Ramos (cell line): ENCODE data around the gene CELF5.
"Not testable (repeated sequence)": the region's sequence is repeated elsewhere in the genome, so short reads cannot be mapped to it uniquely, and the experiment has no call there.

Experiments used
- in situ Hi-C: fragments of 300-500 bp; cut with MboI; formaldehyde crosslinking; loops from one replicate; pipeline ENCODE4 v1.14.3; 2022; ENCODE audit warnings: low sequenced_read_pairs; ENCODE audit not compliant: unreplicated experiment

CELF5 gene

DNA sequence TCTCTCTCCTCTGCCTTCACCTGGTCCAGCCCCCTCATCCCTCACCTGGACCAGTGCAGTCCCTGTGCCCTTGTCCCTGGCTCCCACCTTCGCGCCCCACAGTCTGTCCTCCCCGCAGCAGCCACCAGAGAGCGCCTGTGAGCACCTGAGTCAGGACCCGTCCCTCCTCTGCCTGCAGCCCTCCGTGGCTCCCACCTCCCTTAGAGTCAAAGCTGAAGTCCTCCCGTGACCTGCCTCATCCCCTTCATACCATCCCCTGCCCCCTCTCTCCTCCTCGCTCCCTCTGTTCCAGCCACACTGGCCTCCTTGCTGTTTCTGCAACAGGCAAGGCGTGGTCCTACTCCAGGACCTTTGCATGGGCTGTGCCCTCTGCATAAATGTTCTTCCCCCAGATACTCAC is 10.3 kb downstream of the CELF5 start:
- in situ Hi-C loops, result no loop called here

GRCh38 chr19:3235604-3236003 is 11.1 kb downstream of the CELF5 start:
- in situ Hi-C loops, result not testable (repeated sequence)

DNA sequence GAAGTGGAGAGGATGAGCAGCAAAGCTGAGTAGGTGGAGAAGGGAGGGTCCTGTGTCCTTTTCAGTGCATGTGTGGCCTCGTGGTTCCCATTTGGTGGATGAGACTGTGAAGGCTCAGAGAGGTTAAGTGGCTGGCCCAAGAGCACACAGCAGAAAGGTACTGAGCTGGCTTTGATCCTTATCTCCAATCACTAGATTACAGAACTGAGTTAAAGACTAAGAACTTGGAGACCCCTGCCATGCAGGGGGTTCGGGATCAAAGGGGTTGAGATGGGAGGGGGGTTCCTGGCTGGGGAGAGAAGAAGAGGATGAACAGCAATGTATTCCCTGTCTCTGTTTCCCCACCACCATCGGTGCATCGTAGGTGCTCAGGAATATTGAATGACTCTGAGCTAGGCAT is 11.8 kb downstream of the CELF5 start:
- in situ Hi-C loops, result no loop called here

DNA sequence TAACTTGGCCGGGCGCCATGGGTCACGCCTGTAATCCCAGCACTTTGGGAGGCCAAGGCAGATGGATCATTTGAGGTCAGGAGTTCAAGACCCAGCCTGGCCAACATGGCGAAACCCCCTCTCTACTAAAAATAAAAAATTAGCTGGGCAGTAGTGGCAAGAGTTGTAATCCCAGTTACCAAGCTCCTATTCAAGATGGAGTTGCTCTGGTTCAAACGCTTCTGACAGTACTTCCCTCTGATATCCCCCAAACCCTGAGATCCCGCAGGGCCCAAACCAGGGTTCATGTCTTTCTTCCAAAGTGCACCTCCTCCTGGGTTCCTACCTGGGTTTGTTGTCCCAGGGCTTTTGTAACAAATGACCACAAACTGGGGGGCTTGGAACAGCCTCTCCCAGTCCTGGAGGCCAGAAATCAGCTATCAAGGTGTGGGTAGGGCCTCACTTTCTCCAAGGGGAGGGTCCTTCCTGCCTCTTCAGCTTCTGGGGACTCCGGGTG is 13.7 kb downstream of the CELF5 start:
- in situ Hi-C loops, result no loop called here

DNA sequence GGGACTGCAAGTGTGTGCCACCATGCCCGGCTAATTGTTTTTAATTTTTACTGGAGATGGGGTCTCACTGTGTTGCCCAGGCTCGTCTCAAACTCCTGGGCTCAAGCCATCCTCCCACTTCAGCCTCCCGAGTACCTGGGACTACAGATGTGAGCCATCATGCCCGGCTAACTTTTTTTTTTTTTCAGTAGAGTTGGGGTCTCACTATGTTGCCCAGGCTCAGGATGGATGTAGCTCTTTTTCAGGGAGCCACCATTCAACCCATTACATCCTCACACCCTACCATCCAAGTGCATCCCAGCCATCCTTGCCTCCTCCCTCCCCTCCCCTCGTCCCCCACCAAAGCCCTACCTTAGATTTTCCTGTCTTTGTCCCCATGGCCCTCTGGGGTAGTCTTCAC is 14.9 kb downstream of the CELF5 start:
- in situ Hi-C loops, result no loop called here

- in situ Hi-C loops, result no loop called here
These were observed 19.6 kb downstream of the CELF5 start for GRCh38 chr19:3243819-3244700.

DNA sequence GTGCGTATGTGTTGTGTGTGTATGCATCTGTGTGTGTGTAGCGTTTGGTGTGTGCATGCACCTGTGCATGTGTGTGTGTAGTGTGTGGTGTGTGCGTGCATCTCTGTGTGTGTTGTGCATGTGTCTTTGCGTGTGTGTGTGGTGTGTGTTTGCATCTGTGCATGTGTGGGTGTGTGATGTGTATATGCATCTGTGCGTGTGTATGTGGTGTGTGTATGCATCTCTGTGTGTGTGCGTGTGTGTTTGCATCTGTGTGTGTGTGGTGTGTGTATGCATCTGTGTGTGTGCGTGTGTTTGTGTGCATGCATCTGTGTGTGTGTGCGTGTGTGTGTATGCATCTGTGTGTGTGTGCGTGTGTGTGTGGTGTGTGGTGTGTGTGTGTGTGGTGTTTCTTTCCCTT is 20.6 kb downstream of the CELF5 start:
- in situ Hi-C loops, result no loop called here

GRCh38 chr19:3248728-3249326 is 24.4 kb downstream of the CELF5 start:
- in situ Hi-C loops, result no loop called here

DNA sequence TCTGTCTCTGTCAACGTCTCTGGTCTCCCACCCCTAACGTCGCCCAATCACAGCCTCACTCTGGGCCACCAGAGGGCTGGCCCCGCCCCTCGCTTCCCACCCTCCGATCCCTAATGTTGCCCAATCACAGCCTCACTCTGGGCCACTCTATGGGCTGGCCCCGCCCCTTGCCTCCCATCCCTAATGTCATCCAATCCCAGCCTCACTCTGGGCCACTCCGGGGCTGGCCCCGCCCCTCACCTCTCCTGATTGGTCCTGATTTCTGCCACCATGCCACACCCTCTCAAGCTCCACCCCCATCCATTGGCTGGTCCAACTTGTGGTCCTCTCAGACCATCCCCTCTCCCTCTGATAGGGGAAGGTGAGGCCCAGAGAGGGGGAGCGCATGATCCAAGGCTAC is 24.9 kb downstream of the CELF5 start:
- in situ Hi-C loops, result no loop called here

DNA sequence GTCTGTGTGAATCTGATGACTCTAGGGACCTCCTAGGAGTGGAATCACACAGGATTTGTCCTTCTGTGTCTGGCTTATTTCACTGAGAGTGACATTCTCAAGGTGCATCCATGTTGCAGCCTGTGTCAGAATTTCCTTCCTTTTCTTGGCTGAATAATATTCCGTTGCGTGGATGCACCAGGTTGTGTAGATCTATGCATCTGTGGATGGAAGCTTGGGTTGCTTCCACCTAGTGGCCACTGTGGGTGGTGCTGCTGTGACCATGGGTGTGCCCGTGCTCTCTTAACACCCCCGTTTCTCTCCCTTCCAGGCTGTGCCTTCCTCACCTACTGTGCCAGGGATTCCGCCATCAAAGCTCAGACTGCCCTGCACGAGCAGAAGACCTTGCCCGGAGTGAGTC is 26.2 kb downstream of the CELF5 start:
- in situ Hi-C loops, result no loop called here

GRCh38 chr19:3251229-3251628 is 26.8 kb downstream of the CELF5 start:
- in situ Hi-C loops, result no loop called here

- in situ Hi-C loops, result no loop called here
These were observed 28.2 kb downstream of the CELF5 start for GRCh38 chr19:3252650-3253049.

DNA sequence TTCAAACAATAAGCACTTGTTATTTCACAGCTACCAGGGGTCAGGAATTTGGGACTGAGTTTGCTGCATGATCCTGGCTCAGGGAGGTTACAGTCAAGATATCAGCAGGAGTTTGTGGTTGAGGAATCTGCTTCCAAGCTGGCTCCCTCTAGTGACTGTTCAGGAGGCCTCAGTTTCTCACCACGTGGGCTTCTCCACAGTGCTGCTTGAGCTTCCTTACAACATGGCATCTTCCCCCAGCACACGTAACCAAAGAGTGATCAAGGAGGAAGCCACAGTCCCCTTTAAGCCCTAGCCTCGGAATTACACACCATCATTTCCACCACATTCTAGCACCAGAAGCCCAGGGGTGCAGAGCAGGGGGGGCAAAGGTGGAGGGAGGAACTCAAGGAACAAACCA is 28.8 kb downstream of the CELF5 start:
- in situ Hi-C loops, result no loop called here

DNA sequence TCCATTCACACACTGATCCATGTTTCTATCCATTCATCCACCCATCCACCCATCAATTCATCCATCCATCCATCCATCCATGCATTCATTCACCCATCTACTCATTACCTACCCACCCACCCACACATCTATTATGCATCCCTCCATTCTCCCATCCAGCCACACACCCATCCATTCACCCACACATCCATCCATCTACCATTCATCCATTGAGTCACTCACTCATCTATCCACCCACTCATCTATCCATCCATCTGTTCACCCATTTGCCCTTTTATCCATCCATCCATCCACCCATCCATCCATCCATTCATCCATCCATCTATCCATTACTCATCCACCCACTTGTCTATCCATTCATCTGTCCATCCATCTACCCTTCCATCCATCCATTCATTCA is 30.1 kb downstream of the CELF5 start:
- in situ Hi-C loops, result no loop called here

DNA sequence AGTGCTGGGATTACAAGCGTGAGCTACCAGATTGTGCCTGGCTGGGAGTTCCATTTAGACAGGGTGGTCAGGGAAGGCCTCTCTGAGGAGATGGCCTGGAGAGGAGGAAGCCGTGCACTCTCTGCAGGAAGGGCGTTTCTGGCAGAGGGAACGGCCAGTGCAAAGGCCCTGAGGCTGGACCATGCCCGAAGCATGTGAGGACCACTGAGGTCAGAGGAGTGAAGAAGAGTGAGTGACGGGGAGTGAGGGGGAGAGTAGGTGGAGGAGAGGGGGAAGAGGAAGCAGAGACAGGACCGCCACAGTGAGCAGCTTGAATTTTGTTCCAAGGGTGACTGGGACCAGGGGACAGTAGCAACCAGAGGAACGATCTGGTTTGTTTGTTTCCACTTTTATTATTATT is 32.6 kb downstream of the CELF5 start:
- in situ Hi-C loops, result no loop called here

GRCh38 chr19:3262362-3262761 is 37.9 kb downstream of the CELF5 start:
- in situ Hi-C loops, result no loop called here

DNA sequence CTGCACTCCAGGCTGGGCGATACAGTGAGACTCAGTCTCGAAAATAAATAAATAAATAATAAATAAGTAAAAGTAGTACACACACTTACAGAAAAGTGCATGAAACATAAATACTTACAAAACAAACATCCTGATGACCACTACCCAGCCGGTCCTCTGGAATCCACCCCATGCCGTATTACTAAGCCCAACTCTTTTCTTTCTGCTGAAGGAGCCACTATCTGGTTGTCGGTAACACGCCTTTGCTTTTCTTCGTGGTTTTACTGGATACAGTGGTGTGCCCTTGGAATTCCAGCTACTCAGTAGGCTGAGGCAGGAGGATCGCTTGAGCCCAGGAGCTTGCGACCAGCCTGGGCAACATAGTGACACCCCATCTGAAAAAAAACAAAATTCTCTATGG is 39.4 kb downstream of the CELF5 start:
- in situ Hi-C loops, result no loop called here

DNA sequence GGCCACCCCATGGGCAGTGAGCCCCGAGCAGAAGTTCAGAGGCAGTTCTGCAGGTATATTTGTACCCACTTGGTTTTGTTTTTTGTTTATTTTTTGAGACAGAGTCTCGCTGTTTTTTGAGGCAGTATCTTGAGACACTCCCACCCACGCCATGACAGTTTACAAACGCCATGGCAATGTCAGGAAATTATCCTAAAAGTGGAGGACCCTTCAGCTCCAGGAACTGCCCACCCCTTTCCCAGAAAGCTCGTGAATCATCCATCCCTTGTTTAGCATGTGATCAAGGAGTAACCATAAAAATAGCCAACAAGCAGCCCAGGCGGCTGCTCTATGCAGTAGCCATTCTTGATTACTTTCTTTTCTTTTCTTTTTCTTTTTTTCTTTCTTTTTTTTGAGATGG is 41.0 kb downstream of the CELF5 start:
- in situ Hi-C loops, result no loop called here

GRCh38 chr19:3266092-3266693 is 41.7 kb downstream of the CELF5 start:
- in situ Hi-C loops, result no loop called here

DNA sequence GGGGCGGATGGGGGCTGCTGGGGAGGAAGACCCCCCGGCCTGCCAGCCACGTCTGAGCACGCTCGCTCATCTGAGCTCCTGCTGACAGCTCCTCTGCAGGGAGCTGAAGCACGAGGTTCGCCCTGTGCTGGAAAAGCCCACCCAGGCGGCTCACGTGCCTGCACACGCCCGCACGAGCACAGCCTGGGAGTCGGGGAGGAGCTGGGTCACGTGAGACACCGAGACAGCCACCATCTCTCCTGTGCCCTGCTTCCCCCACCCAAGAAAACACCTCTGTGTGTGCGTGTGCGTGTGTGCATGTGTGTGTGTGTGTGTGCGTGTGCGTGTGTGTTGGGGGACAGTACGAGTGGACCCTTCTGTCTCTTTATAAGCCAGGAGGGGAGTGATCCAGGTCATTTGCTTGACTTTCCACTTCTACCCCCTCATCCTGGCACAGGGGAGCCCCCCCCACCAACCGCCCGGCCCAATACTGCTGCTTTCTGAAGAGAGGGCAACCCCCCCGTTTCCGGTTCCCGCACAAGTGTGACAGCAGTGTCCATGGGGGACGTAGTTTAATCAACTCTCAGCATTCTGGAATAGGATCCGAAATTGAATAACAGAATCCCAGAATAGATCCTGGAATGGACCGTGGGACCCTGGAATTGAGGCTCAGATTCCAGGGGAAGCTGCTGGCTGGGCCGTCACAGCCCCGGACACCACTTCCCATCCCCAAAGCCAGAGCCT is 42.5 kb downstream of the CELF5 start:
- in situ Hi-C loops, result no loop called here

DNA sequence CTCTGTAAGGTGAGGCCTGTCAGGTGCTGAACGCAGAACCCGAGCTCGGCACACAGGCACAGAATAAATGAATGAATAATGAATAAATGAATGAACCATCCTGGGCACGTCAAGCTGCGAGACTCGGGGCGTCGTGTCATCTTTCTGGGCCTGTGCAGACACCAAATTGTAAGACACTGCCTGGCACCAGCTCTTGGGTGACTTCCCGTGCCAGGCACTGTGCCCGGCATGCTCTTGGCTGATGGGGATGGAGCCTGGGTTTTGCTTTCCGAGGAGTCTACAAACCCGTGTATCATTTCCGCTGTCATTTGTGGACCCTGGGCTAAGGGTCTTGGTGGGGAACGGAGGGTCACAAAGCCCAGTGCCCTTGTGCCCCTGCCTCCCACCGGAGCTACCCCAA is 43.9 kb downstream of the CELF5 start:
- in situ Hi-C loops, result no loop called here
